Neutrophil (primary cell): Measurements from ENCODE around the gene GATA2.

ENCODE experiments used
- H3K27ac ChIP-seq: fragments of 200-600 bp; sonication (generic); 2 replicates; pipeline ENCODE4 v1.5.1; 2016; ENCODE audit warnings: mild to moderate bottlenecking, moderate library complexity
- H3K27me3 ChIP-seq: fragments of 200-600 bp; sonication (generic); 2 replicates; pipeline ENCODE4 v1.6.0; 2016; ENCODE audit warnings: mild to moderate bottlenecking
- H3K36me3 ChIP-seq: fragments of 200-600 bp; sonication (generic); 2 replicates; pipeline ENCODE4 v1.5.1; 2017
- H3K4me1 ChIP-seq, 2 experiments: fragments of 200-600 bp in 1 of 2; sonication (generic) in 1 of 2; 1 replicate in 1 of 2; 2 replicates in 1 of 2; pipeline versions ENCODE4 v1.5.1 to v1.6.1; 2013 to 2016; ENCODE audit warnings: low read depth in 1 of 2, low read length in 1 of 2, mild to moderate bottlenecking in 1 of 2, moderate library complexity in 1 of 2; ENCODE audit not compliant: control insufficient read depth in 1 of 2, insufficient read depth in 1 of 2
- H3K4me3 ChIP-seq, 2 experiments: fragments of 200-600 bp in 1 of 2; sonication (generic) in 1 of 2; 1 replicate in 1 of 2; 2 replicates in 1 of 2; pipeline ENCODE4 v1.5.1; 2013 to 2016; ENCODE audit warnings: low read depth in 1 of 2, low read length in 1 of 2, mild to moderate bottlenecking in 1 of 2, moderate library complexity in 1 of 2
- H3K9me3 ChIP-seq: fragments of 200-600 bp; sonication (generic); 2 replicates; pipeline ENCODE4 v1.5.1; 2016
- TF ChIP-seq, protein P1 (sequence below): fragments of 200-600 bp; sonication (generic); IDR thresholded peaks from 2 replicates; pipeline ENCODE4 v1.5.1; 2016; ENCODE audit warnings: antibody characterized with exemption

Gene GATA2

GRCh38 chr3:128473737-128474136 is 19.3 kb downstream of the GATA2 start:
- Histone ChIP-seq H3K27me3 (peaks cover 38% of the 10 kb centered on the region), H3K36me3 (no peaks in the 10 kb centered on the region), H3K9me3 (no peaks in the 10 kb centered on the region), H3K4me1 (no peaks in the 10 kb centered on the region), H3K27ac (no peak overlapping the region), H3K4me3 (no peak overlapping the region)
- TF ChIP-seq, protein P1, sequence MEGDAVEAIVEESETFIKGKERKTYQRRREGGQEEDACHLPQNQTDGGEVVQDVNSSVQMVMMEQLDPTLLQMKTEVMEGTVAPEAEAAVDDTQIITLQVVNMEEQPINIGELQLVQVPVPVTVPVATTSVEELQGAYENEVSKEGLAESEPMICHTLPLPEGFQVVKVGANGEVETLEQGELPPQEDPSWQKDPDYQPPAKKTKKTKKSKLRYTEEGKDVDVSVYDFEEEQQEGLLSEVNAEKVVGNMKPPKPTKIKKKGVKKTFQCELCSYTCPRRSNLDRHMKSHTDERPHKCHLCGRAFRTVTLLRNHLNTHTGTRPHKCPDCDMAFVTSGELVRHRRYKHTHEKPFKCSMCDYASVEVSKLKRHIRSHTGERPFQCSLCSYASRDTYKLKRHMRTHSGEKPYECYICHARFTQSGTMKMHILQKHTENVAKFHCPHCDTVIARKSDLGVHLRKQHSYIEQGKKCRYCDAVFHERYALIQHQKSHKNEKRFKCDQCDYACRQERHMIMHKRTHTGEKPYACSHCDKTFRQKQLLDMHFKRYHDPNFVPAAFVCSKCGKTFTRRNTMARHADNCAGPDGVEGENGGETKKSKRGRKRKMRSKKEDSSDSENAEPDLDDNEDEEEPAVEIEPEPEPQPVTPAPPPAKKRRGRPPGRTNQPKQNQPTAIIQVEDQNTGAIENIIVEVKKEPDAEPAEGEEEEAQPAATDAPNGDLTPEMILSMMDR, result no peak

DNA sequence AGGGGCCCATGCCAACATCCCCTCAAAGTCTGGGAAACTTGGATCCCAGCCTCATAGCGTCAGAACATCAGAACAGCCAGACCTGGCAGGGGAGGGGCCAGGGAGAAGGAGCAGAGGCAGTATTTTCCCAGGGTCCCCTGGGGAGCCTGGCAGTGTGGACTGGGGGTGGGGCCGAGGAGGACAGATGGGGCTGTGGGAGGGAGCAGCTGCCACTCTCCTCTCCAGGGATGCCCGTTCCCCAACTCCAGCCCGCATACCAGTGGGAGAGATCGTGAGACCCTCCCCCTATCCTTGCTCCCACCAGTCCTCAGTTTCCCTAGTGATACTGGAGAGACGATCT is 19.9 kb downstream of the GATA2 start:
- no peaks in the 10 kb centered on the region for H3K36me3 ChIP-seq
- peaks cover 33% of the 10 kb centered on the region for H3K27me3 ChIP-seq
- TF ChIP-seq, protein P1, result no peak
- H3K27ac ChIP-seq, result no peak overlapping the region
- no peaks in the 10 kb centered on the region for H3K9me3 ChIP-seq
- no peak overlapping the region for H3K4me3 ChIP-seq
- H3K4me1 ChIP-seq, result no peaks in the 10 kb centered on the region

GRCh38 chr3:128472449-128473179 is 20.4 kb downstream of the GATA2 start:
- H3K4me3 ChIP-seq, result no peak overlapping the region
- no peaks in the 10 kb centered on the region for H3K36me3 ChIP-seq
- peaks cover 32% of the 10 kb centered on the region for H3K27me3 ChIP-seq
- no peak overlapping the region for H3K27ac ChIP-seq
- TF ChIP-seq, protein P1, result no peak
- no peaks in the 10 kb centered on the region for H3K4me1 ChIP-seq
- no peaks in the 10 kb centered on the region for H3K9me3 ChIP-seq

- Histone ChIP-seq H3K27me3 (peaks cover 32% of the 10 kb centered on the region), H3K36me3 (no peaks in the 10 kb centered on the region), H3K4me3 (no peak overlapping the region), H3K4me1 (no peaks in the 10 kb centered on the region), H3K9me3 (no peaks in the 10 kb centered on the region), H3K27ac (no peak overlapping the region)
- TF ChIP-seq, protein P1, result no peak
Observed at GRCh38 chr3:128471720-128472119, 21.3 kb downstream of the GATA2 start.

DNA sequence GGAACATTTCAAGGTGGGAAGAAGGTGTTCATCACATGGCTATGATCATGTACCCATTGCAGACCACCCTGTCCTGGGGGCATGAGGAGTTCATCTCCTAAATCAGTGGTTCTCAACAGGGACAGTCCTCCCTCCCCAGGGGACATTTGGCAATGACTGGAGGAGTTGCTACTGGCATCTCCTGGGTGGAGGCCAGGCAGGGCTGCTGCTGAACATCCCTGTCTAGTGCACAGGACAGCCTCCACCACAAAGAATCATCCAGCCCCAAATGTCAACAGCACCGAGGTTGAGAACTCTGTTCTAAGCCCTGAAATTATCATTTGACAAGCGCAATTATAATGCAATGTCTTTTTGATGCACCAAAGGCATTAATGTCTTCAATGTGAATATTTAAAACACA is 21.9 kb downstream of the GATA2 start:
- H3K9me3 ChIP-seq, result no peaks in the 10 kb centered on the region
- no peak overlapping the region for H3K27ac ChIP-seq
- H3K4me3 ChIP-seq, result no peak overlapping the region
- H3K36me3 ChIP-seq, result no peaks in the 10 kb centered on the region
- TF ChIP-seq, protein P1, result no peak
- no peaks in the 10 kb centered on the region for H3K4me1 ChIP-seq
- H3K27me3 ChIP-seq, result peaks cover 32% of the 10 kb centered on the region
